Measurements from ENCODE around the gene USP46.

Gene USP46

DNA sequence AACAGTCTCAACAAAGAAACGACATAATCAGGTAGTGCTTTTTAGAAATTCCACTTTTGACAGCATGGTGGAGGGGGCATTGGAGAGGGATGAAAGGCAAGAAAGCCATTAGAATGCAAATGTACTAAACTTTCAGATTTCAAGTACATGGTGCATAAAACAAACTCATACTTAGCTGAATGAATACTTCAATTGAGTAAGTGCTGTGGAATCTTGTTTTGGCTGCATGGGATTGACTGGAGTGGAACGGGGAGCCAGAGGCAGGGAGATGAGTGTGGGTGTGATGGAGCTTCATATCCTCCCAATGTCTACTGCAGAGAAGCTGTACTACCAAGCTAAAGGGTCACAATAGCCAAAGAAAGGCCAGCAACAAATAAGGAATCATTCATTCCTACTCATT lies 52.4 kb downstream of the USP46 start:
- H3K4me3 ChIP-seq (ENCODE audit: low read depth, low read length): no peak overlapping the region
- no peak for TF ChIP-seq CTCF (IDR thresholded peaks at IDR 0.05; ENCODE audit: low read depth, low read length)
- in situ Hi-C loops (cut with HindIII; ENCODE audit: low sequenced_read_pairs): no loop called here
- peak; percentile 16 for DNase-seq (ENCODE audit: low read depth, low spot score)

GRCh38 chr4:52606040-52606439 lies 53.1 kb downstream of the USP46 start:
- no peak for TF ChIP-seq CTCF (IDR thresholded peaks at IDR 0.05; ENCODE audit: low read depth, low read length)
- in situ Hi-C loops (cut with HindIII; ENCODE audit: low sequenced_read_pairs): no loop called here
- DNase-seq (ENCODE audit: low read depth, low spot score): no peak
- no peak overlapping the region for H3K4me3 ChIP-seq (ENCODE audit: low read depth, low read length)

DNA sequence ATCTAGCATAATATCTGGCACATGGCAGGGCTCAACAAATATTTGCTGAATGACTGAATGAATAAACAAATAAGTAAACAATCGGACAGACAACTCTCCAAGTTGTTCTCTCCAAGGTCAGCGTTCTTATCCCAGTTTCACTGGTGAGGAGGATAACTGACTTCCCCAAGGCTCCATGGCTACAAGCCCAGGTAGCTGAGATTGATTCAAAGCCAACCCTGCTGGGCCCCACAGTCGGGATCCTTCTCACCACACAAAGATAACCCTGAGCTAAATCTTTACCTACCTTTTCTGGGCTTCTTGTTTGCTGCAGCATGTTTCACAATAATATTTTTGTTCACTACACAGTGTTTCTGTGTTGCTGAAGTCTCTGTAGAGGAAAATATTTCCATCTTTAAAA lies 54.9 kb downstream of the USP46 start:
- DNase-seq (ENCODE audit: low read depth, low spot score): no peak

GRCh38 chr4:52600275-52600674 lies 58.8 kb downstream of the USP46 start:
- TF ChIP-seq CTCF (IDR thresholded peaks at IDR 0.05; ENCODE audit: low read depth, low read length): no peak
- DNase-seq (ENCODE audit: low read depth, low spot score): no peak
- H3K4me3 ChIP-seq (ENCODE audit: low read depth, low read length): no peak overlapping the region
- in situ Hi-C loops (cut with HindIII; ENCODE audit: low sequenced_read_pairs): no loop called here

More for the DNA sequence above, 54.9 kb downstream of the USP46 start:
- in situ Hi-C loops (cut with HindIII; ENCODE audit: low sequenced_read_pairs): no loop called here
- no peak for TF ChIP-seq CTCF (IDR thresholded peaks at IDR 0.05; ENCODE audit: low read depth, low read length)
- H3K4me3 ChIP-seq (ENCODE audit: low read depth, low read length): no peak overlapping the region

DNA sequence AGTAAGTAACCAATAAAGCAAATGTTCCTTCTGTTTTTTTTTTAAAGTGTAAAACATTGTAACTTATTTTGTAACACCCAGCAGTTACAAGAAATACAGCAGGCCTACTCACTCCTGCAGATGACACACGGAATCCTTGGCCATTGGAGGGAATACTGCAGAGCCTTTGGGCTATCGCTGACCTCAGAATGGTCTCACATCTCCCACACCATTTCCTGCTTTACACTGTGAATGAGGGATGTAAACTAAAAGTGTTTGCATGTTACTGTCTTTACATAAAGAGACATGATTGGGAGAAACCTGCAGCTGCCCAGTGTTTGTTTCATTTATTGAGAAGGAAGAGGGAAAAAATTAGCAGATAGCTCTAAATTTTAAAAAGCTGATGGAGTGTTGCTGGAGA lies 64.1 kb downstream of the USP46 start:
- in situ Hi-C loops (cut with HindIII; ENCODE audit: low sequenced_read_pairs): no loop called here
- no peak overlapping the region for H3K4me3 ChIP-seq (ENCODE audit: low read depth, low read length)
- no peak for TF ChIP-seq CTCF (IDR thresholded peaks at IDR 0.05; ENCODE audit: low read depth, low read length)
- no peak for DNase-seq (ENCODE audit: low read depth, low spot score)

DNA sequence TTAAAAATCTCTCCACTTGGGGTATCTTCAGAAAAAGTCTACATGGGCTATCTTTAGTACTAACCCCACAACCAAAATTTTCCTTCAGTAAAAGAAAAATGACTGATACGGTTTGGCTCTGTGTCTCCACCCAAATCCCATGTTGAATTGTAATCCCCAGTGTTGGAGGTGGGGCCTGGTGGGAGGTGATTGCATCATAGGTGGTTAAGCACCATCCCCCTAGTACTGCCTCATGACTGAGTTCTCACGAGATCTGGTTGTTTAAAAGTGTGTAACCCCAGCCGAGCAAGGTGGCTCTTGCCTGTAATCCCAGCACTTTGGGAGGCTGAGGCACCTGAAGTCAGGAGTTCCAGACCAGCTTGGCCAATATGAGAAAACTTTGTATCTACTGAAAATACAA lies 66.8 kb downstream of the USP46 start:
- DNase-seq (ENCODE audit: low read depth, low spot score): no peak
- TF ChIP-seq CTCF (IDR thresholded peaks at IDR 0.05; ENCODE audit: low read depth, low read length): no peak
- in situ Hi-C loops (cut with HindIII; ENCODE audit: low sequenced_read_pairs): no loop called here
- no peak overlapping the region for H3K4me3 ChIP-seq (ENCODE audit: low read depth, low read length)
